CD4-positive, alpha-beta T cell treated with Interleukin-10 for 1 hour (primary cell): Measurements from ENCODE around the gene C5orf52.
"Not testable (repeated sequence)": the region's sequence is repeated elsewhere in the genome, so short reads cannot be mapped to it uniquely, and the experiment has no call there.

Source experiments
- DNase-seq: peaks from one replicate; pipeline ENCODE4 v3.0.0-alpha.2; 2020

The C5orf52 gene

DNA sequence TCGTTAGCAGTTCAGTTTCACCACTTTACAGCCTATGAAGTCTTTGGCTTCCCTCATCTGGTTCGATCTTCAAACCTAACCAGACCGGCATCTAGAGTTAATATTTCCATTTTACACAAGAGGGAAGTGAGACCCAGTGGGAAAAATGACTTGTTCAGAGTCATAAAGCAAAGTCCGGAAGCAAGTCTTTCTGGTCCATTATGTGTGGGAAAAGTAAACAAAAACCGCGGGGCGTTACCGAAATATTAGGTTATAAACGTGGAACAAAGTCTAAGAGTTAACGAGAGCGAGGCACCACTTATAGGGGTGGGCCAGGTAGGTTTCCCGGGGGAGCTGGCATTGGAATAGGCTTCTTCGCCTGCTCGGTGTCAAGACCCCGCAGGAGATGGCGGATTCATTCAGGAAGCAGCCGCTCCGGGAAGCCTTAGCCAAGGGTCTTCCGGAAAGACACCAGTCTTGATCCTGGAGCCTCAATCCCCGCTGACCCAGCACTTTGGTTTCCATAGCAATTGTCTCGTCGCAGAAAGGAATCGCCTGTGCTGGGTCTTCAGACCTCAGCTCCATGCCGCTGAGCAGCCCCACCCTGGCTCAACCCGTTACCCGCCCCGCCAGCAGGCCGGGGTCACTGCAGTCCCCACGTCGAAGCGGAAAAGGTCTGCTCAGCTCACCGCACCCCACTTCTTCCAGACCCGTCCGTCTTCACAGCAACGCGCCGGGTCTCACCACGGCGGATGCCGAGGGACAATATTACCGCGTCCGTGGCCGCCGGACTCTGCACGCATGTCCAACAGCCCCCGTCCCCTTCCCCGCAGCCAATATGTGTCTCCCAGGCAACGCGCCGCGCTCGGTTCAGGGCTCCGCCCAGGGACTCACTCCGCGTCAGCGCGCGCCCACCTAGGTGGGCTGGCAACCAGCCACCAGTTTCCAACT, at the start of gene C5orf52:
Gene C5orf52 (plus strand): TSS at position 872 of the 930 bp plus-strand sequence. CDS start 82 bp downstream, outside the sequence.
- DNase-seq: peak; percentile 16

DNA sequence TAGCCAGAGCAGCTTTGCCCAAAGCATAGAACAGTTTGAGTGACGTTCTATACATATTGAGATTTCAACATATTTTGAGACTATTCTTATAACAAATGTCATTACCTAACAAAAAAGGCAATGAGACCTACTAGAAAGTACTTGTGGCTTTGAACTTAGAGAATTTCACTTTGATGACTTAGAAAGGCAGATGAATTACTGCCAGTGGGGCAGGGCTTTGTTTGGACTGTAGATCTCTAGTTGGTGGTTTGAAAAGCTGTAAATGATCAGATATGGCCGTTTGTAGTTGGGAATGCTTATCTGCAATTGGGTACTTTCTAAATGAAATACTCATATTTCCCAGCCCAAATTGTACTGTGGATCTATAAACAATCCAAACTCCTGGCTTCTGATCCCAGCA, 47.2 kb upstream of the C5orf52 start:
- no peak for DNase-seq

DNA sequence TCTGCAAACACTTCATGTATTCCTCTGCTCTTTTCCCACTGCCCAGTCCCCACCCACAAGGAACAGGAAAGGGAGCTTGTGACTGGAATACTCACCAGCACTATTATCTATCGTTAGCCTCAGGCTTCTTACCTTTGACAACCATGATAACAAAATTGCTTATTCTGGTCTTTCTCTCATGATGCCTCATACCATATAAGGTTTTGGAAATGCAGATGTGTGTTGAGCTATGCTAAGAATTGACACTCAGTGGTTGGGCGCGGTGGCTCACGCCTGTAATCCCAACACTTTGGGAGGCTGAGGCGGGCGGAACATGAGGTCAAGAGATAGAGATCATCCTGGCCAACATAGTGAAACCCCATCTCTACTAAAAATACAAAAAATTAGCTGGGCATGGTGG, 44.5 kb upstream of the C5orf52 start:
- no peak for DNase-seq

DNA sequence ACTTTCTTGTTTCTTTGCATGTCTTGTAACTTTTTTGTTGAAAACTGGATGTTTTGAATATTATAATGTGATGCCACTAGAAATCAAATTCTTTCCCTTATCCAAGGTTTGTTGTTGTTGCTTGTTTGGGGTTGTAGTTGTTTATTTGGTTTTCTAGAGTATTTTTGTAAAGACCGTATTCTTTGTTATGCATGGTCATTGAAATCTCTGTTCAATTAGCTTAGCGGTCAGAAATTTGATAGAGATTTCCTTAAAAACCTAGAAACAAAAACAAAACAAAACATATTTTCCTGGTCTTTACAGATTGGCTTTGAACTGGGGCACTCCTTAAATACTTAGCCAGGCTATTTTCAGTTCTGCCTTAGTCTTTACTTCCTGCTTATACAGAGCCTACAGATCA, 41.0 kb upstream of the C5orf52 start:
- no peak for DNase-seq

DNA sequence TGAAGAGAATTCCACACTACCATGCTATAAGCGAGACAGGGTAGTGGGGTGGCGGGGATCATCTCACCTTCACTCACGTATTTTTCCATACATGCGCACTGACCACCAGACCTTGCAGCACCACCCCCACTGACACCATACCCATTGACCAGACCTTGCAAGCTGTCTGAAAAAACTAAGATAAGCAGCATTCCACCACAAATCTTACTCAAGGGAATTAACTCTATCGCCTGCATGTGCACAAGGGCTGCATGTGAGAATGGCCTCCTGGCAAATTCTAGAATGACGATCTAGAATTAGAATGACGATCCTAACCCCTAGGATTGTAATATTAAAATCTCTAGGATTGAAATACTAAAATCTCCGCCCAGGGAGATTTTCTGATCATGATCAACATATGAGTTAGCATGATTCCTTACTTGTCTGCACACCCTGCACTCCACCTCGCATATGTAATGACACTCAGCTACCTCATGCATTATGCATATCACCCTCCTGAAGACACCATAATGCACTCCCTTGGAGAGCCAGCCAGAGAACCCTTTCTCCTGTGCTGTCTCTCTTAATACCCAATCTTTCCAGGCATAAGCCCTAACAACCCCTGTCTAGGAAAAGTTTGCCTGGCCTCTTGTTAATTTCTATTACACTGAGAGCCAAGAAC, 30.8 kb upstream of the C5orf52 start:
- DNase-seq: no peak

DNA sequence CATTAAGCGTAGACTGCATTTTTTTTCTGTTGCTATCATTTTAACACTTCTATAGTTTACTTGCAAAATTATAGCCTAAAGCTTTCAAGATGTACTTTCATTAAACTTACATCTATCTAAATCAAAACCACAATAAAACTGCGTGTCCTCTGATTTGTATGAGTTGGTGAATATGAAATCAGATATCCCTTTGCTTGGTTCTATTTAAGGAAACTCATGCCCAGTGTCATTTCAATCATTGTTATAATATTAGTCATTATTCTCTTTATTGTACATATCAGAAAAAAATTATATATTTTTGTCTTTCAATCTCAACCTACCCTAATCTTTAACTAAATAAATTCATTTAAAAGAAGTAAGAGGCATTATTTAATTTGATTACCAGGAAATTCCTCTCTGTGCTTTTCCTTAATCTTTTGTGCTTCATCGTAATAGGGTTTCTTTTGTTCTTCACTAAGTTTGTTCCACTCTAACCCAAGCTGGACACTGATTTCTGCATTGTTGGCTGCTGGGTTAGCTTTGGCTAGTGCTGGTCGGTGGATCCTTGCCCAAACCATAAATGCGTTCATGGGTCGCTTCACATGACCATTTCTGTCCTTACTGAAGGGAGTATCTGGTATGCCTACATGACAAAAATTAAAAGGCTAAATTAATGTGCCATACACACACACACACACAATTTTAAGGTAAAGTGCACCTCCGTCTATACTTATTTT, 22.9 kb upstream of the C5orf52 start:
- DNase-seq: no peak

DNA sequence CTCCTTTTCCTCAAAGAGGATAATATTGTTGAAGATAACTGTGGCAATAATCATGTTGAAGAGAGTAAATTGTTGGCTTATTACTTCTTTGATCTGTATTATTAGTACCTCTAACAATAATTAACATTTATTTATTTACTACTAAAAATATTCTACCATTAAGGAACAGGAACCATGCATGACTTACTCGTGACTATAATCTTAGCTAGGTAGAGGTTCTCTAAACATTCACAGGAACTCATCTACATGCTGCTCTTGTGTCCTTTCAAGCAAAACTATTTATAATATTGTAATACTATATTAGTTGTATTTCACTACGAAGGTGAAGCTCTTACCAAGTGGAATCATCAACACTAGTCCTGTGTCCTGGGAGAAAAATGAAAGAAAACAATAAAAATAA, 22.2 kb upstream of the C5orf52 start:
- DNase-seq: no peak

DNA sequence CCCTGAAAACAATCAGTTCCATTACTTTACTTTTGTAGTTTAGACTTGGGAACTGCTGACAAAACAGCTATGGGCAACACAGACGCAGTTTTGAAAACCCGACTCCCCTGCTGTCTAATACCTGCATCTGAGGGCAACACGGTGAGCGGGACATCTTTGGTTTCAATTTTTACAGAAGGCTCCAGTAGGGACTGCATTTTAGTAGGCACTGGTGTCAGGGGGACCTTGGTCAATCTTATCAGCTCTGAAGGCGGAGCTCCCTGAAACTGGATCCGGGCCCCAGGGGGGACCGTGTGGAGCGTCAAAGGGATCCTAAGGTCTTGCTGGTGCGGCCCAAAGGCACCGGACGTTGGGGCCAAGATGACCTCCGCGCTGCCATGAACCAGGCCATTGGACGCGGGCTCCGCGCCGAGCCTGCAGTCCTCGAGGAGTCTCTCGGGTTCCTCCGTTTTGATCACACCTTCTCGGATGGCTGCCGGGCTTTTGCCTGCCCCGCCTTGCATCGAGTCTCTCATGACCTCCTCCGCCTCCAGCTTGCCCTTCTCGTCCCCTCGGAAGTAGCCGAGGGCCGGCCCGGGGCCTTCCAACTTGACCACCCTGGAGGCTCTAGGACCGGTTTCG, 20.2 kb upstream of the C5orf52 start:
- DNase-seq: no peak

DNA sequence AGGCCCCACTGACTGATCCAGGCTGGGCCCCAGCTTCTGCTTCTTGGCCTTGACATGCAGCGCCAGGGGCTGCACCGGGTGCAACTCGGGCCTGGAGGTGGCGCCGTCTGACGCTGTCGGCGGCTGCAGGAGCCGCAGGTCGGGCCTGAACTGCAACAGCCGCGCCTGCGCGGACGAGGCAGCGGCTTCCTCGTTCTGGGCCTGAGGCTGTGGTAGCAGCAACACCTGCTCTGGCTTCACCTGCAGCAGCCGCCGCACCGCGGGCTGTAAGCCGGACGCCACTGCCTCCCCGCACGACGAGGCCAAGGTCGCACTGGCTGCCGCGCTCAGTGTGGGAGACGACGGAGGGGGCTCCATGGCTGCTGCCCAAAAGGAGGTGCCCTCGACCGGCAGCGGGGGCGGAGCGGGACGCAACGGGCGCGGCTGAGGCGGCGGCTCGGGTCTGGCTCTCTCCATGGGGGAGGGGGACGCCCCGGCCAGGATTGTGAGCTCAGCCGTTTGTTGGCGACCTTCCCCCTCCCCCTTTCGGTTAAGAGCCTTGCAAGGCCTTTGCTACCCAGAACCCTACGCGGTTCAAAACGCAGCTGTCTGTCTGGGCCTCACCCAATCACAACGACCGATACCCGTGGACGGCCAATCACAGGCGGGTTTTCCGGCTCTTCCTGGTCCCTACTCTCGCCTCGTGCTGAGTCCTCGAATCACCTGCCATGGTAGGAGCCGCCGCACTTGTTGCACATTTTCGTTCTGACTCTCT, 19.5 kb upstream of the C5orf52 start:
- peak; percentile 87 for DNase-seq

DNA sequence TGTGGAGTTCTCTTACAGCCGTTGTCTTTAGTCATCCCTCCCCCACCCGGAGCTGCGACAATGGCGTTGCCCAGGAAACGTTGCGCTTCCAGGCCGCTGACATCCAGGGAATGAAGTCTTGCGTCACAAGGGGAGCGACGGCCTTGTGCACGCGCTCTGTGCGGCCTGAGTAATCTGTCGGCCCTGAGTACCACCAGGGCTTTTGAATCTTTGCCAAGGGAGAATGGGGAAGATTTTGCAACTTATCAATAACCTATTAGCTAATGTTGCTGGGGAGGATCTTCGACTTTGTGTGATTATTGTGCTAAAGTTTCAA, 19.0 kb upstream of the C5orf52 start, which contains the start of gene SOX30:
Gene SOX30 (minus strand): TSS at position 62 of the 316 bp plus-strand sequence. CDS start 360 bp downstream, outside the sequence.
- no peak for DNase-seq

DNA sequence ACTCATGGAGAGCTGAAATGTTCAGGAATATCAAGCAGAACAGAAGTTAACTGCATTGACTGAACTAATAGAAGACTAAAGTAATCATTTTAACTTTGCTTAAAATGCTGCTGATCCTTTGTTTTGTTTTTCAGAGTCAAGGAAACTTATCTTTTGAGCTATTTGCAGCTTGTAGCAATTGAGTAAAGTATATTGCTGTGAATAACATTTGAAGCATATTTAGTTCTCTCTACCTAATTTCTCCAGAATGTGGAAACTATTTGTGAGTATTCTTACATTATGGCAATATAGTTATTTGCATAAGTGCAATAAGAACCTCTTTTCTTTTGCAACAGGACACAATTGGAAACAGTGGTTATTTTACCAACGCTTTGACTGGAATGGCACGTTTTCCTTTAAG, 13.8 kb upstream of the C5orf52 start:
- no peak for DNase-seq

DNA sequence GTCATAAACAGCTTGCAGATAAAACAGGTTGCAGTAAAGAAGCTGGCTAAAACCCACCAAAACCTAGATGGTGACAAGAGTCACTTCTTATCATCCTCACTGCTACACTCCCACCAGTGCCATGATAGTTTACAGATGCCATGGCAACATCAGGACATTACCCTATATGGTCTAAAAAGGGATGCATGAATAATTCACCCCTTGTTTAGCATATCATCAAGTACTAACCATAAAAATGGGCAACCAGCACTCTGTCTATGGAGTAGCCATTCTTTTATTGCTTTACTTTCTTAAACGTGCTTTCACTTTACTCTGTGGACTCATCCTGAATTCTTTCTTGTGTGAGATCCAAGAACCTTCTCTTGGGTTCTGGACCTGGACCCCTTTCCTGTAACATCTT, 12.4 kb upstream of the C5orf52 start:
- no peak for DNase-seq

DNA sequence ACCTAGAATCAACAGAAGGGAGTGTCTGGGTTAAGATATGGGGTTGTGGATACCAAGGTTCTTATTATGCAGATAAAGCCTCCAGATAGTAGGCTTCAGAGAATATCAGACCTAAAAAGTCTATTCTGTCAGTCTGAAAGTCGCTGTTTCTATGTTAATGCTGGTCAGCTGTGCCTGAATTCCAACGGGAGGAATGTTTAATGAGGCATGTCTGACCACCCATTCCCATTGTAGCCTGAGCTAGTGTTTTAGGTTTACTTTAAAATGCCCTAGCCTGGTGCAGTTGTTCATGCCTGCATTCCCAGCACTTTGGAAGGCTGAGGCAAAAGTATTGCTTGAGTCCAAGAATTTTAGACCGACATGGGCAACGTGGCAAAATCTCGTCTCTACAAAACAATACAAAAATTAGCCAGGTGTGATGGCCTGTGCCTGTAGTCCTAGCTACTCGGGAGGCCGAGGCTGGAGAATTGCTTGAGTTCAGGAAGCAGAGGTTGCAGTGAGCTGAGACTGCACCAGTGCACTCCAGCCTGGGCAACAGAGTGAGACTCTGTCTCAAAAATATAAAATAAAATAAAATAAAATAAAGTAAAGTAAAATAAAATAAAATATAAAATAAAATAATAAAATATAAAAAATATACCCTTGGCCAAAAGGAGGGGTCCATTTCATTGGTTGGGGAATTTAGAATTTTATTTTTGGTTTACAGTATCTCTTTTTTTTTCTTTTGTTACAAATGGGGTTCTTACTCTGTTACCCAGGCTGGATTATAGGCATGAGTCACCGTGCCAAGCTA, 11.3 kb upstream of the C5orf52 start:
- no peak for DNase-seq

DNA sequence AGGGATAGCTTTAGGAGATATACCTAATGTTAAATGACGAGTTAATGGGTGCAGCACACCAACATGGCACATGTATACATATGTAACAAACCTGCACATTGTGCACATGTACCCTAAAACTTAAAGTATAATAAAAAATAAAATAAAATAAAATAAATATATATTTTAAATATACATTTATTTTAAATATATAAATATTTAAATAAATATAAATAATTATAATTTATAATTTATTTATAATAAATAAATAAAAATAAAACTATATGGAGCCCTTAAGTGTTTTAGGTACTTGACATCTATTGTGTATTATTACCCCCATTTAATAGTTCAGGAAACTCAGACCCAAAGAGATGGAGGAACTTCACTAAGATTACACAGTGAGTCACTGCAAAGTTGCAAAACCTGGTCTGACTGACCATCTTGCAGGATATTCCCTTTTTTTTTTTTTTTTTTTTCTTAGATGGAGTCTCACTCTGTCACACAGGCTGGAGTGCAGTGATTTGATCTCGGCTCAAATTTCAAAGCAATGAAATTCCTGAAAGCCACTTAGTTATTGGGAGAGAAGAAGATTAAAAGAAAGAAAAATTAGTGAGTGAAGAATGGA, 5.8 kb upstream of the C5orf52 start:
- DNase-seq: no peak

DNA sequence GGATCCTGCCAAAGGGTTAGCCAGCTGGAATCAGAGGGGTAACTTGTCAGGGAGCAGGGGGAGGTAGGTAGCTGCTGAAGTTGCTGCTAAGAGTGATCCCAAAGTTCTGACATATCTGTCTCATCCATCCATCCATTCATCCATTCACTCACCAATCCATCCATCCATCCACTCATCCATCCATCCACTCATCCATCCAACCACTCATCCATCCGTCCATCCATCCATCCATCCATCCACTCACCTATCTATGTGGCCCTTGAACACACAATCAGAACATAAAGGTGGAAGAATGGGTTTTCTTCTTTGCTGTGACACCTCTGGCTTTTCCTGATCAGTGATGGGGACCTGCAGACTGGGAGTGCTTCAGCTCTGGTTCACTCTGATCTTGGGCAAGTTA, 3.0 kb upstream of the C5orf52 start:
- no peak for DNase-seq

DNA sequence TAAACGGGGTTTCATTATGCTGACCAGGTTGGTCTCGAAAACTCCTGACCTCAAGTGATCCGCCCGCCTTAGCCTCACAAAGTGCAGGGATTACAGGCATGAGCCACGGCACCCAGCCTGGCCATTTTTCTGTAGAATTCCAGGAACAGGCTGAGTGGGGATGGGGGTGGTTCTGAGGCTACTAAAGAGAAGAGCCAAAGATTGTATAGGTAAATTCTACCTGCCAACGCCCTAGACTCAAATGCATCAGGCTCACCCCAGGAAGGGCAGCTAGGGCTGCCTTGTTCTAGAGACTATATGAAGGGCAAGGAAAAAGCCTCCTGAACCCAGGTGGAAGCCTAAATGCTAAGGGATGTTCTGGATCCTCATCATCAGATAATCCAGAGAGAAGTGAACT, 1.6 kb upstream of the C5orf52 start:
- DNase-seq: no peak

DNA sequence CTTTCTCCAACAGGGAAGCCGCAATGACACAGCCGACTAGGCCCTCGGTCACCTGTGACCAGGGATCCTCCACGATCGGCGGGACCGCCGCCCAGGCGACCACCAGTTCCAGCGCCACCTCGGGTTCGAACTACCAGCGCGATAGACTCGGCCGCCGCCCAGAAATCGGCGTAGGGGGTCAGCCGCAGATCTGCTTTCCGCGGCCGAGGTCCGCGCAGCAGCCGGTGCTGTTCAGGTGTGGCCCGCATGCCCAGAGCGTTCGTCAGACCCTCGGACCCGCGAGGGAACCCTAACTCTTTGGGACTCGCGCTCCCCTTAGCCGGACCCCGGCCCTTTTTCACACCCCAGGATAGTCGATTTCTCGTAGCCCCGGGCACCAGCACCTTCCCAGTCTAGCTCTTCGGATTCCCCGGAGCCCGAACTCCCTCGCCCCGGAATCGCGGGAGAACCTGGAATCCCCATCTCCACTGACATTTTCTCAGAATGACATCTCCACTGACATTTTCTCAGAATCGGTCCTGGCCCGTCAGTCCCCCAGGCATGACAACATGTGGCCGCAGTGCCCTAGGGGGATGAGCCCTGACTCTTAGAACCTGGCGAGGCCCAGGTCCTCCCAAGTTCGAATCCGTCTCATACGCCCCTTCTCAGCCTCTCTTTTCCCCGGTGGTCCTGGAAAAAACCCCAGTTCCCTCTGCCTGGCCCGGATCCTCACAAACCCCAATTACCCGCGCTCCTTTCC, 428 bp downstream of the C5orf52 start:
- DNase-seq: no peak

DNA sequence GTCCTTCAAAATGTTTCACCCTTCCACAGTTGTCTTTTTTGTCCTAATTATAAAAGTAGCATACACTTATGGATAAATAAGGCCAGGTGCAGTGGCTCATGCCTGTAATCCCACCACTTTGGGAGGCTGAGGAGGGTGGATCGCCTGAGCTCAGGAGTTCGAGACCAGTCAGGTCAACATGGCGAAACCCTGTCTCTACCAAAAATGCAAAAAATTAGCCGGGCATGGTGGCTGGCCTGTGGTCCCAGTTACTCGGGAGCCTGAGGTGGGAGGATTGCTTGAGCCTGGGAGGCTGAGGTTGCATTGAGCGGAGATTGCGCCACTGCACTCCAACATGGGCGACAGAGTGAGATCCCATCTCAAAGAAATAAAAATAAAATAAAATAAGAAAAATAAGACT, 1.6 kb downstream of the C5orf52 start:
- DNase-seq: no peak

DNA sequence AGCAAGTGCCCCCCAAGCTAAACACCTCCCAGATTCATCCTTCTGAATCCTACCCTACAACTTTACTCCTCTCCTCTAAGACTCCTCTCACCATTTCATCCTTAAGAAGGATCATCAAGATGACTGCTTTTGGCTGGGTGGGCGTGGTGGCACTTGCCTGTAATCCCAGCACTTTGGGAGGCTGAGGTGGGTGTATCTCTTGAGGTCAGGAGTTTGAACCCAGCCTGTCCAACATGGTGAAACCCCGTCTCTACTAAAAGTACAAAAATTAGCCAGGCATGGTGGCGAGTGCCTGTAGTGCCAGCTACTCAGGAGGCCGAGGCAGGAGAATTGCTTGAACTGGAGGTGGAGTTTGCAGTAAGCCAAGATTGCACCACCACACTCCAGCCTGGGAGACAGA, 3.0 kb downstream of the C5orf52 start:
- not testable (repeated sequence) for DNase-seq

DNA sequence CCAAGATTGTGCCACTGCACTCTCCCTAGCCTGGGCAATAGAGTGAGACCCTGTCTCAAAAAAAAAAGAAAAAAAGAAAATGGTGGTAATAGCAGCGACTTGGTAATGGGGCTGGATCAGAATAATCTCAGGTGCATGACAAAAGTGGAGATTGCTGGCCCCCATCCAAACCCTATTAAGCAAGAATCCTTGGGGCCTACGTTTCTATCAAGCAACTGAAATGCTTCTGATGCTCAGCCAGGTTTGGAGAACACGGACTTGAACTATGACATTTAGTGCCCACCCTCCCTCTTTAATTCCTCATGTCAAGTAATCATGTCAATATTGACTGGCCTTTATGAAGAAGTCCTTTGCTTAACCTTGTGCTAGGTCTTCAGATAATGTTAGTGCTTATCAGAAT, 6.6 kb downstream of the C5orf52 start:
- no peak for DNase-seq
